Measurements from ENCODE around the gene P2RX2. TPM values are rescaled to one million over a fixed set of nuclear protein-coding genes. Genes with fewer than 3 reads are reported as not detected.

Gene P2RX2
- total and polyA plus RNA-seq, 2 experiments from 2014 or later: not detected

- no peak overlapping the region for H3K27ac ChIP-seq
- no peak for TF ChIP-seq CTCF (IDR thresholded peaks at IDR 0.05; ENCODE audit: low read depth, low read length)
Observed at GRCh38 chr12:132622437-132623071, 4.0 kb downstream of the P2RX2 start.

GRCh38 chr12:132623072-132623869, 4.7 kb downstream of the P2RX2 start:
- Histone ChIP-seq H3K27ac (no peak overlapping the region), H3K4me3 (no peak overlapping the region), H3K4me1 (ENCODE audit: low read depth) (no peaks in the 10 kb centered on the region), H3K9me3 (ENCODE audit: low read depth) (no peaks in the 10 kb centered on the region), H3K36me3 (no peaks in the 10 kb centered on the region), H3K27me3 (peaks cover 24% of the 10 kb centered on the region)
- TF ChIP-seq CTCF (IDR thresholded peaks at IDR 0.05; ENCODE audit: low read depth, low read length): no peak
- no peak for DNase-seq (ENCODE audit: low read depth in 1 of 2, low spot score in 1 of 2)

More at GRCh38 chr12:132622437-132623071, 4.0 kb downstream of the P2RX2 start:
- Histone ChIP-seq H3K27me3 (peaks cover 32% of the 10 kb centered on the region), H3K36me3 (no peaks in the 10 kb centered on the region), H3K4me3 (no peak overlapping the region), H3K9me3 (ENCODE audit: low read depth) (no peaks in the 10 kb centered on the region), H3K4me1 (ENCODE audit: low read depth) (no peaks in the 10 kb centered on the region)
- DNase-seq (ENCODE audit: low read depth in 1 of 2, low spot score in 1 of 2): peak in 1 of 2 donors; percentile 87

DNA sequence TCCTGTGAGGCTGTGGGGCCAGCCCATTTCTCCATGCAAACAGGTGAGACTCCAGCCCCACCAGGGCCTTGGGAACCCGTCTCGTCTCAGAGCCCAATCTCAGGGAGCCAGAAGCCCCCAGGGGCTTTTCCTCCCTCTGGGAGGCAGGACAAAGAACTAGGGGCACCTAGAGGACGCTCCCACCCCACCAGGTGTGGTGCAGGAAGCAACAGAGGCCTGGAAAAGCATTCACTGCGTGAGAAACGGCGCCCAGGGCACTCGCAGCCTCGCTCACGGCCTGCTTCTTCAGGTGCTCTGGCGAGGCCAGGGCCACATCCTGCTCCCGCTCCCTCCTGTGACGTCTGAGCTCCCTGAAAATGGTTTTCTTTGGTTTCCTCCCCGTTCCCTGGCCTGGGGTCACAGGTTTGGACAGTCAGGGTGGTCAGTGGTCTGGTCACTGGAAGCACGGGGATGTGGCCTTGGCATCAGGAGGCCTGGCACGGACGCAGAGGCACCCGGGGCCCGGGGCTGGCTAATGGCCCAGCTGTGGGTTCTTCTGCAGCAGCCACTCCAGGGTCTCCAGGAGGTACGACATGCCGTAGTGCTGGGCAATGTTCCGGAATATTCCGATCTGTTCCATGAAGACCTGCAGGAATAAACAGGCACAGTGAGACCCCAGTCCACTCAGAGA, 5.7 kb downstream of the P2RX2 start:
- TF ChIP-seq CTCF (IDR thresholded peaks at IDR 0.05; ENCODE audit: low read depth, low read length): no peak
- H3K4me3 ChIP-seq: no peak overlapping the region
- H3K36me3 ChIP-seq: no peaks in the 10 kb centered on the region
- peaks cover 14% of the 10 kb centered on the region for H3K27me3 ChIP-seq
- H3K27ac ChIP-seq: no peak overlapping the region
- H3K4me1 ChIP-seq (ENCODE audit: low read depth): no peaks in the 10 kb centered on the region
- H3K9me3 ChIP-seq (ENCODE audit: low read depth): no peaks in the 10 kb centered on the region
- DNase-seq (ENCODE audit: low read depth in 1 of 2, low spot score in 1 of 2): no peak

DNA sequence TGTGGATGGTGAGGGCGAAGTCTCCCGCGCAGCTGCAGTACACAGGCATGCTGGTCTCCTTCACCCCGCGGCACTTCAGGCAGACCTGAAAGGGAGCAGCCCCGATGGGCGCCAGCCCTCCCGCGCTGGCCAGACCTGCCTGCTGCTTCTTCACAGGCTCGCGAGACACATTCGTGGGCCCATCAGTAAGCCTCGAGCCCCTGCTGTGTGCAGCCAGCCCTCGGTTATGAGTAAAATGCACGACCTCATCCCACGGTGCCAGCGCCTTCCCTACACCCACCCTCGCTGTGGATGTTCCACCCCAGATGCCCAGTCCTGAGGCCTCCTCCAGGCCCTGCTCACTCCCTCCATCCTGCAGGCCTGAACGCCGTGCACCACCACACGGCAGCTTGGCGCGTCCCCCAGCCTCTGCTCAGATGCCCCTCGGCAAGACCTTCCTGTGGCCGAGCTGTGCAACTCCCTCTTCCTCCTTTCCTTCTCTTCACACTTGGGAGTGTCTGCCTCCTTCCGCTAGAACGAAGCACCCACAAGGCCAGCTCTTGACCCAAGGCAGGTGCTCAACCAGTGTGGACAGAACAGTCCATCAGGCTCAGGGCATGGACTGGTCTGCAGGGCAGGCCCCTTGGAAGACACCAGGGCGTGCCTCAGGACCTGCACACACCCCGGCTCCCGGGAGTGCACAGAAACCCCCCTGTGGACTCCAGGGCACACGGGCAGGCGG, 6.5 kb downstream of the P2RX2 start:
- no peaks in the 10 kb centered on the region for H3K9me3 ChIP-seq (ENCODE audit: low read depth)
- no peak for TF ChIP-seq CTCF (IDR thresholded peaks at IDR 0.05; ENCODE audit: low read depth, low read length)
- no peaks in the 10 kb centered on the region for H3K4me1 ChIP-seq (ENCODE audit: low read depth)
- peaks cover 6% of the 10 kb centered on the region for H3K27me3 ChIP-seq
- DNase-seq (ENCODE audit: low read depth in 1 of 2, low spot score in 1 of 2): no peak
- no peak overlapping the region for H3K4me3 ChIP-seq
- no peak overlapping the region for H3K27ac ChIP-seq
- peaks cover 4% of the 10 kb centered on the region for H3K36me3 ChIP-seq

GRCh38 chr12:132625731-132626430, 7.3 kb downstream of the P2RX2 start:
- DNase-seq (ENCODE audit: low read depth in 1 of 2, low spot score in 1 of 2): no peak
- Histone ChIP-seq H3K4me1 (ENCODE audit: low read depth) (no peaks in the 10 kb centered on the region), H3K27me3 (no peaks in the 10 kb centered on the region), H3K9me3 (ENCODE audit: low read depth) (no peaks in the 10 kb centered on the region), H3K4me3 (no peak overlapping the region), H3K36me3 (peaks cover 4% of the 10 kb centered on the region), H3K27ac (no peak overlapping the region)
- no peak for TF ChIP-seq CTCF (IDR thresholded peaks at IDR 0.05; ENCODE audit: low read depth, low read length)
